GM21381 (cell line): ENCODE data around the gene ZDHHC20.
A peak's percentile ranks its signal among the peaks of the same experiment; 100 is the strongest.

Source experiments
- ATAC-seq: cut with Tn5 transposase; IDR thresholded peaks from one replicate; pipeline ENCODE4 v1.9.1; 2021; ENCODE audit warnings: mild to moderate bottlenecking, moderate library complexity; ENCODE audit not compliant: unreplicated experiment

Gene ZDHHC20, protein sequence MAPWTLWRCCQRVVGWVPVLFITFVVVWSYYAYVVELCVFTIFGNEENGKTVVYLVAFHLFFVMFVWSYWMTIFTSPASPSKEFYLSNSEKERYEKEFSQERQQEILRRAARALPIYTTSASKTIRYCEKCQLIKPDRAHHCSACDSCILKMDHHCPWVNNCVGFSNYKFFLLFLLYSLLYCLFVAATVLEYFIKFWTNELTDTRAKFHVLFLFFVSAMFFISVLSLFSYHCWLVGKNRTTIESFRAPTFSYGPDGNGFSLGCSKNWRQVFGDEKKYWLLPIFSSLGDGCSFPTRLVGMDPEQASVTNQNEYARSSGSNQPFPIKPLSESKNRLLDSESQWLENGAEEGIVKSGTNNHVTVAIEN

DNA sequence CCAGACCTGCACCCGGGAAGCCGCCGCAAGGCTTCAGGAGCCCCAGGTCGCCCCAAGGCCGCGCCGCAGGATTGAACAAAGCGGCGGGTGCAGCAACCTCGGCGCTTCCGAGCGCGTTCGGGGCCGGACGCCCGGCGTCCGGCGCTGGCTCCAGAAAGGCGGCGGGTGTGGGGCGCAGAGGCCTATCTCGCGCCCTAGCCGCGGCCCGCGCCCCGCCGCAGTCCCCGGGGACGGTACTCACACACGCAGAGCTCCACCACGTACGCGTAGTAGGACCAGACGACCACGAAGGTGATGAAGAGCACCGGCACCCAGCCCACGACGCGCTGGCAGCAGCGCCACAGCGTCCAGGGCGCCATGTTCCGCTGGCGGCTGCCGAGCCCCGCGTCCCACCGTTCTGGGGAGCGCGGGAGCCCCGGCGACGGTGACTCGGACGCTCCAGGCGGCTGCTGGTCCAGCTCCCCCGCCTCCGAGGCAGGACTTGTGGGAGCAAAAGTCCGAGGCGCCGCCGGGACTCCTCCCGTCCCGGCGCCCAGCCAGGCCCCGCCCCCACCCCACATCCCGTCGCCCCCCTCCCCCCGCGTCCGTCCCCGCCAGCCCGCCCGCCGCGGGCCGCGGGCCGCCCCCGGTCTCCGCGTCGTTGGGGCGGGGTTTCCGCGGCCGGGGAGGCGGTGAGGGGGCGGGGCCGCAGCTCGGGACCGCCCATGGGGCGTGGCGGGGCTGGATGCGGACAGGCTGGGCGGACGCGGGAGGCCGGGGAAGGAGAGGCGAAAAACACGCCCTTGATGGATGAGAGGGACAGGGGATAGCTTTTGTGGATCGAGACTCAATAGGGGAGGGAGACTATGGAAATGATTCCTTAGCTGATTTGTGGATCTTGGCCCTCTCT lies at the start of gene ZDHHC20:
Gene ZDHHC20 (minus strand): TSS at position 491 of the 889 bp plus-strand sequence. CDS start 132 bp downstream, at position 359.
- ATAC-seq: peak; percentile 88

DNA sequence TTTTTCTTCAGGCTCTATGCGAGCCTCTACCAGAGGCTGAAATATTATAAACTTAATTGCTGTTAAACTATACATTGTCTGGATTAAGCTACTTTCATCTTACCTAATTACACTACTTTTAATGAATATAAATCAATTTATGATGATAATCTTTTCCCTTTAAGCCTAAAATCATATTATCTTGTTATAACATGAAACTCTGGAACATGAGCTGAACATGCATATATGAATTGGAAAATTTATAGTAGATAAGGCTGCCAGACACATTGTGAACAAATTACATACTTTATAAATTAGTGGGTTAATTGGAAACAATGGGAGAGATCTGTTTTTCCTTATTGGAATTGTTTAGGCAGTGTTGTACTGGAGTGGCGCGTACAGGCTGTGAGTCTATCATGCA lies 45.3 kb upstream of the ZDHHC20 start:
- ATAC-seq: no peak

DNA sequence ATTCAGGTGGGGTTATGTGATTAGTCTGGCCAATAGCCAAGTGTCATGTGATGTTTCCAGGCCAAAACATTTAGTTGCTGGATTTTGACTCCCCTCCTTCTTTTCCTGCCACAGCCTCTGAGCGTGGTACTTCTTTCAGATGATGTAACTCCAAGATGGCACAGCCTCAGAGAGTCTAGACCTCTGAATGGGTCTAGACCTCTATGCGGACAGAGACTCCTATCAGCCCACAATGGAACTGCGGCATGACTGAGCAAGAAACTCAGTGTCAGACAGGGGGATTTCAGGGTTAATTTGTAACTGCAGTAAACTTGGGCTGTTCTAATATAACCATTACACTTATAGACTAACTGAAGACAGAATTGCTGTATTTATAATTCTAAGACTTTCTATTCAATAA lies 42.6 kb upstream of the ZDHHC20 start:
- ATAC-seq: no peak

DNA sequence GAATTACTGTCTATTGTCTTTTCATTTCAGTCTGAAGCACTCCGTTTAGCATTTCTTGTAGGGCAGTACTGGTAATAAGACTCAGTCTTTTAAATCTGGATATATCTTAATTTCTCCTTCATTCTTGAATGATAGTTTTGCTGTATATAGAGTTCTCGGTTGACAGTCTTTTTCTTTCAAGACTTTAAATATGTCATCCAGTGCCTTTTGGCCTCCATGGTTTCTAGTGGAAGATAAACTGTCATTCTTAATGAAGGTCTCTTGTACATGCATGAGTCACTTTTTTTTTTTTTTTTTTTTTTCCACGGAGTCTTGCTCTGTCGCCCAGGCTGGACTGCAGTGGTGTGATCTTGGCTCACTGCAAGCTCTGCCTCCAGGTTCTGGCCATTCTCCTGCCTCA lies 27.2 kb upstream of the ZDHHC20 start:
- ATAC-seq: no peak

DNA sequence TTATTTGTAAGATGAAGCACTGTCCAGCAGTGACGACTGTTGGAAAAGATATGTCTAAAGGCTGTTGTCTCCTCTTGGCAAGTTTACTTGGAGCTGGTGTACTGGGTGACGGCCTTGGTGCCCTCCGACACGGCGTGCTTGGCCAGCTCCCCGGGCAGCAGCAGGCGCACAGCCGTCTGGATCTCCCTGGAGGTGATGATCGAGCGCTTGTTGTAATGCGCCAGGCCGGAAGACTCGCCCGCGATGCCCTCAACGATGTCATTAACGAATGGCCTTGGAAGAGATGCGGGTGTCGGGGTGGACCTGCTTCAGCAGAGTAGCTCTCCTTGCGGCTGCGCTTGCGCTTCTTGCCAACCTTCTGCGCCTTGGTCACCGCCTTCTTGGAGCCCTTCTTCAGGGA lies 24.6 kb upstream of the ZDHHC20 start:
- no peak for ATAC-seq

DNA sequence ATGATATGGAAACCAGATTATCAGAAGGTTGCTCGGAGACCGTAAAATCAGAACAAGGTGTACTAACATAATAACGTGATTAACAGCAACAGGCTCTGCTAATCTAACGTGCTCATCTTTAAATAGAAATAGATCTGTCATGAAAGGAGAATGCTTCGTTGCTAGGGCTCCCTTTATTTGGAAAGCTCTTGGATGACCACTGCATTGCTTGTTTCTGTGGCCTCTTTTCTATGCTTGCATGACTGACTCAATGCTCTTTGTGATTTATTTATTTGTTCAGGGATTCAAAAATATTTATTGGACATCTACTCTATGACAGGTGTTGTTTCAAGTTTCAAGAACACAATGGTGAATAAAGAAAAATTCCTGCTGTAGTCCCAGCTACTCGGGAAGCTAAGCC lies 22.3 kb upstream of the ZDHHC20 start:
- no peak for ATAC-seq

DNA sequence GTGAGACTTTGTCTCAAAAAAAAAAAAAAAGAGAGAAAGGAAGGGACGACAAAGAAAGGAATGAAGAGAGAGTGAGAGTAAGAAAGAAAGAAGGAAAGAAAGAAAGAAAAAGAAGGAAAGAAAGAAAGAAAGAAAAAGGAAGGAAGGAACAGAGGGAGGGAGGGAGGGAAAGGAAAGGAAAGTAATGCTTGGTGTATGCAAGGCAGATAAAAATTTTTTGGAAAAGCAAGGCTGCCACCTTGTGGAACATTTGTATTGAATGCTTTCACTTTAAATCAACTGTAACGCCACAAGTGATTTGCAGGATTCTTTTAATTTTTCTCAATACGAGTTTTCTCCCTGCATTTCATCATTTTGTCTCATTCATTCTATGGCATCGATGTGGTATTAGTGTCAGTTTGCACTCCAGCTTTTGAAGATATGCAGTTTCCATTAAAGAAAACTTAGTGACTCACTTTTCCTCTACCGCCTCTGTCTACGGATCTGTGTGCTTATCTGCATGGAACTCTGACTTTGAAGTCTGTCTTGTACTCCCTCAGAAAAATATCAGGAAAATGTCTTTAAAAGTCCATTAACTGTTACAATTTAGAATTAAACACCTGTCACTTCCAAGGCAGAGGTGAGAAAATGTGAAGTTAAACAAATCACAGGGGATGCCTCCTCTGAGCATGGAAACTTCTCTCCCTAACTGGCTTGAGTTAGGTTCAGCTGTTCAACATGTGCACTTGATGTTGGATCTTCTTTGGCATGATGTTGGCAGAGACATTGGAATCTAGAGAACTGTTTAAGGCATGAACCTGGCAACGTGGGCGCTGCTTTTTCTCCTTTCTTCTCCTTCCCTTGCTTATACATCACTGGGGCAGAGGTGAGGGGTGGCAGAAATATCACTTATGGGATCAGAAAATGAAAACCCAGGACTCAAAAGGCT lies 20.0 kb upstream of the ZDHHC20 start:
- ATAC-seq: no peak

DNA sequence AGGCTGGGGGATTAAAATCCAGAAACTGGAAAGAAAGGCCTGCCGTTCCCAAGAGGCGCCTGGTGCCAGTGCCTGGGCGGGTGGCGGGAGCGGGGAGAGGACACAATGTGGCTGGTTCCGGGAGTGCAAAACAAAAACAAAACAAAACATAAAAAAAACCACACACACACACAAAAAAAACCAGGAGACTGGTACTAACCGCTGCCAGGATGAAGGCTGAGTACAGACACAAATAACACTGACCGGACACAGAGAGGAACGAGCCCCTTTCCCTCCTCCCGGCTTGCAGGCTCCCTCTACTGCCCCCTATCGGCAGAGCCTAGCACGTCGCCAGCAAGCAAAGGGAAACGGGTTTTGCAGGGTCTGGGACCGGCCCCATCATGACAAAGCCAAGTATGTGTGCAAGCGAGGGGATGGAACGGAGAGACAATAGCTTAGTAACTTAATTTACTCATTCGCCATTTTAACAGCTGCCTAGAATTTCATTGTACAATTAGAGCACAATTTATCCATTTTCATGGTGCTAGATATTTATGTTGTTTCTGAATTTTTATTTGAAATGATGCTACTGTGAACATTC lies 17.9 kb upstream of the ZDHHC20 start:
- ATAC-seq: peak; percentile 74

DNA sequence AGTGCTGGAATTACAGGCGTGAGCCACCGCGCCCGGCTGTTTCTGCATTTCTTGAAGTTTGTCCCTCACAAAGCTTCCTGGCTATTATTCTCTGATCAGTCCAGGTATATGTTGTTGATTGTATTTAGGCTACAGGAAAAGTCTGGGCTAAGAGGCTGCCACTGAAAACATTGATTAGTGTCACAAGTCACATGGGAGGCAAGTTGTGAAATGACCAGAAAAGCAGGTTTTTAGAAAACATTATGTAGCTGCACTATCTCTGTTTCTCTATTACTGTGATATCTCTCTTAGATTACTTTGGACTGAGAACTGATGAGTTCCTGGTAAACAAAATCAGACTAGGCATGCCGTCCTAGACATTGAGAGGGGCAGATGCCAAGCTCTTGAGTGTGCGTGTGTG lies 16.0 kb upstream of the ZDHHC20 start:
- no peak for ATAC-seq

DNA sequence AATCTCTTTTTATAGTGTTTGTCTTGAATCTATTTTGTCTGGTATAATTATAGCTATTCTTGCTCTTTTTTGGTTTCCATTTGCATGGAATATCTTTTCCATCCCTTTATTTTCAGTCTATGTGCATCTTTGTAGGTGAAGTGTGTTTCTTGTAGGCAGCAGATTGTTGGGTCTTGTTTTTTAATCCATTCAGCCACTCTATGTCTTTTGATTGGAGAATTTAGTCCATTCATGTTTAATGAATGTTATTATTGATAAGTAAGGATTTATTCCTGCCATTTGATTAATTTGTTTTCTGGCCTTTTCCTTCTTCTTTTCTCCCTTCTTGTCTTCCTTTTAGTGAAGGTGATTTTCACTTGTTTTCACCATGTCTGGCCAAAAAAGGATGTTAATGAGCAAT lies 11.7 kb upstream of the ZDHHC20 start:
- no peak for ATAC-seq

DNA sequence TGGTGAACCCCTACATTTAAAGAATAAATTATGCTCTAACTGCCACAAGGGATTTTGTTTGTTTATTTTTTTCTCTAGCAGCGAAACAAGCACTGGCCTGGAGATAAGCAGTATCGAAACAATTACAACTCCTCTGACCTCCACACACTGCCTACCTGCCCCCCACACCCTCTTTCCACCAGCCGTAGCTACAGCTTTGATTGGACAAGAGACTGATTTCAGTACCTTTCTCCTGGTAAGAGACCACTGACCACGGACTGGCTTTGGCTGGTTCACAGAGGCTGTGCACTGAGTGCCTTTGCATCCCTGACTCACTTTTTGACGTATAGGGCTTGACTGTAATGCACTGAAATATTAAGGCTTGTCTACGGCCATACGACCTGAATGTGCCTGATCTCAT lies 7.4 kb upstream of the ZDHHC20 start:
- no peak for ATAC-seq

DNA sequence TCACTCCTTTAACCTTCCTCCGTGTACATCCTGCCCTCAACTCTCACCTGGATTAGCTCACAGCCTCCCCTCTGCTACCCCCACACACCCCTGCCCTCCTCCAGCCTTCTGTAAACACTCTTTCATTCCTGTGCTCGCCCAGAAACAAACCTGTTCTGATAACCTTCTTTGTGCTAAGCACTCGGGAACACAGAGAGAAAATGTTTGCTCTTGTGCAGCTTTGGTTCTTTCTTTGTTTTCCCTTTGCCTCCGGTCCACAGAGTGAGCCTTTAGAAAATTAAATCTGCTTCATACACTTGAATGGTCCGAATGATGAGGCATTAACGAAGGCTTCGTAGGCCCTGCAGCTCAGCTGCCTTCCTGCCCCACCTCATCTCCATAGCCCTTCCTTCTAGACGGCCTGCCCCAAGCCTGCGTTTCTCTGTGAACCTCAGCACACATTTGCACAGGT lies 6.6 kb upstream of the ZDHHC20 start:
- ATAC-seq: no peak

DNA sequence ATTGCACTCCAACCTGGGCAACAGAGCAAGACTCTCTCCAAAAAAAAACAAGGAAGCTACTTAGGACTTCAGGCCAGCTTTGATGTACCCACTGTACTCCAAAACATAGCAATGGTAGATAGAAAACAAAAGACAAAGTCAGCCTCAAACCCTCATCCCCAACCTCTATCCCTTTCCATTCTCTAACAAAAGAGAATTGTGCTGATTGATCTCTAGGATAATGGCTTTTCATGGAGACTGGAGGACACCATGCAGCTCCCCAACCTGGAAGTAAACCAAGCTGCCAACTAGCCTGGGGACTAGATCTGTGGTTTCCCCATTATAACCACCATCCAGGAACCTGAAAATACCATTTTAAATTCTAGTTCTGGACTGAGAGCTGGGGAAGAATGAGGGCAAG lies 4.3 kb upstream of the ZDHHC20 start:
- ATAC-seq: no peak

DNA sequence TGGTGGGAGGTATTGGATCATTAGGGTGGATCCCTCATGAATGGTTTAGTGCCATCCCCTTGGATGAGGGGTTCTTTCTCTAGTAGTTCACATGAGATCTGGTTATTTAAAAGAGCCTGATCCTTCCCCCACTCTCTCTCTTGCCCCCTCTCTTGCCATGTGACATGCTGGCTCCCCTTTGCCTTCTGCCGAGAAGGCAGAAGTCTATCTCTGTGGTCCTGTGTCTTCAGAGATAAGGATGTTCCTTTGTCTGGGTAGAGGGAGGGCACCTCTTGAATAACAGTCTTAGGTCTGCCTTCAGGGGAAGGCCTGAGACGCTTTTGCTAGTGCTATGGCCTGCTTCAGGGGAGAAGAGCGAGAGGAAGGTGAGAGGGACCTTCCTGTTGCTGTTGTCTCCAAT lies 2.0 kb upstream of the ZDHHC20 start:
- no peak for ATAC-seq

DNA sequence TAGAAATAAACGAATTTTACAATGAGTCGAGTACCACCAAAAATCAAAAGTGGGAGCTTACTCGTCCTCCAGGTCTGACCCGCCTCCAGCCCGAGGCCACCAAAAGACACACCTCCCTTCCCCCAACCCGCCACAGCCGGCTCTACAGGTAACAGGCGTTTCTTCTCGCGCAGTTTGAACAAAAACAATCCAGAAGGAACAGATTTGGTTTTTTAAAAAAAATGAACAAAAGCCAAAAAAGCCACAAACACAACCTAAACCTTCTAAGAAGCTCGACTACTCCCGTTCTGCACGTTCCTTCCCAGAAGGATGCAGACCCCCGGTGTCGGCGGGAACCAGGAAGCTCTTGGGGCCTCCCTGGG lies 671 bp downstream of the ZDHHC20 start:
- ATAC-seq: peak; percentile 33

DNA sequence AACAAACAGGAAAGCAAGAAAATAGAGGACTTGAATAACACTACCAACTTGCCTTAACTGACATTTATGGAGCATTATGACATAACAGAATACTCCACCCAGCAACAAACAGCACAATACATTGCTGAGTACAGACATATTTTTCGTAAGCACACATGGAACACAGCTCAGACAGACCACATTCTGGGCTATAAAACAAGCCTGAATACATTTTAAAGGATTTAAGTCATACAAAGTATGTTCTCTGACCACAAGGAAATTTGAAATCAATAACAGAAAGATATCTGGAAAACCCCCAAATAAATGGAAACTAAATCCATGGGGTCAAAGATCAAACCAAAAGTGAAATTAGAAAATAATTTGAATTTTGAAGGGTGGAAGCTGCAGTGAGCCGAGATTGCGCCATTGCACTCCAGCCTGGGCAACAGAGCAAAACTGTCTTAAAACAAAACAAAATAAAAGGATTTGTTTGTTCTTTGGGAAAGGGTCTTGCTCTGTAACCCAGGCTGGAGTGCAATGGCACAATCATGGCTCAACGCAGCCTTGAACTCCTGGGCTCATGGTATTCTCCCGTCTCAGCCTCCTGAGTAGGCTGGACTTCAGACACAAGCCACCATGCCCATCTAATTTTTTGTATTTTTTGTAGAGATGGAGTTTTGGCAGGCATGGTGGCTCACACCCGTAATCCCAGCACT lies 5.6 kb downstream of the ZDHHC20 start:
- ATAC-seq: no peak

DNA sequence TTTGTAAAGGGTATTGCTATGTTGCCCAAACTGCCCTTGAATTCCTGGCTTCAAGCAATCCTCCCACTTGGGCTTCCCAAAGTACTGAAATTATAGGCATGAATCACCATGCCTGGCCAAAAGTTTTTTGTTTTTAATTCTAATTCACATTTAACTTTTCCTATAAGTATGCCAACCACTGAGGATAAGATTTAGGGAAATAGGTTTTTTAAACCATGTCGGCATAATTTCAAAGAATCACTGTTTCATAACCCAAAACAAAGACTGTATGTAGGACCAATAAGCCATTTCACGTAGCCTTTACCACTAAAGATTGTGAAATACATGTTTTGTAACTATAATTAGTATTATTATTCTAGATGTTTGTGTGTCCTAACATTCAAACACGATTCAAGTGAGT lies 8.2 kb downstream of the ZDHHC20 start:
- ATAC-seq: no peak

DNA sequence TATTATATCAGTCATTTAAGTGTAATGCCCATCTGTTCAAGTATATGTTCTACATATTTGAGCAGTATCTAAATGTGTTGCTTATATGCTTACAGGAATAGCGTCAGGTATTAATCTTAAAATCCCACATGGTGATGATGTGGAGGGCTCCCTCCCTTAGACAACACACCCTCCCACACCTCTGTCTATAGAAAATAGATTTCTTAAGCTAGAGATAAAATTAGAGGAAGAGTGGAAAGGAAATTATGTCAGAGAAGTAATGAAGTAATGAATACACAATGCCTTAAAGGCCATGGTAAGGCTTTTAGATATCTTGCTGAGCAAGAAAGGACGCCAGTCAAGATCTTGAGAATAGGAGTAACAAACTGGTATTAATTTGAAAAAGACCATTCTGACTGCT lies 12.4 kb downstream of the ZDHHC20 start:
- no peak for ATAC-seq

DNA sequence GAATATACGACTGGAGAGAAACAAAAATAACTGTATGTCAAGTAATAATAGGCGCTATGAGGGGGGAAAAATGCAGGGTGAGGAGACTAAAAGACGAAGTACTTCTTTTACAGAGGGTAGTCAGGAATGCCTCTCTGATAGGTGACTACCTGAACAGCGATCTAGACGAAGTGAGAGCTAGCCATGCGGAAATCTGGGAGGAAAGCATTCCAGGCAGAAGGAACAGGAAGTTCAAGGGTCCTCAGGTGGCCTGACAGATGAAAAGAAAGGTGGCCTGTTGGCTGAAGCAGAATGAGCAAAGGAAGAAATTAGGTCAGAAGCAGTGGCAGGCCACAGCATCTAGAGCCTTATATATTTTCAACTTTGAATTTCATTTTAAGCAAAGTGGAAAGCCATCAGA lies 13.3 kb downstream of the ZDHHC20 start:
- no peak for ATAC-seq

DNA sequence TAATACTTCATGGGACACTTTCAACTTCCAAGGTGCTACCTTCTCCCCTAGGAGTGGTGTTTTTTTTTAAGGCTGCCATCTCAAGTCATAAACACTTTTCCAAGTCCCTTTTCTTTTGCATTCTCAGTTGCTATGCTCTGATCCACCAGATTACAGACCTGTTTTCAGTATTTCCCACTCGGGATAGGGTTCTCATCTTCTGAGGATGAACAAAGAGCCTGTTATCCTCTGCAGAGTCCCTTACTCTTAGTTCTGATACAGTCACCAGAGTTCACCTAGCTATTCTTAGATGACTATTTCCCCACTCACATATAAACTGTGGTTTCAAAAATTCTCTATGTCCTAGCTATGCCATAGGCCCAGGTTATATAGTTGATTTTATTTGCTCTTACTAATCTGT lies 15.9 kb downstream of the ZDHHC20 start:
- ATAC-seq: no peak
